ENCODE results near the gene SPINDOC. TPM values are rescaled to one million over a fixed set of nuclear protein-coding genes. Genes with fewer than 3 reads are reported as not detected.

Gene SPINDOC
- polyA plus RNA-seq, 1 experiment: 15.8 TPM

DNA sequence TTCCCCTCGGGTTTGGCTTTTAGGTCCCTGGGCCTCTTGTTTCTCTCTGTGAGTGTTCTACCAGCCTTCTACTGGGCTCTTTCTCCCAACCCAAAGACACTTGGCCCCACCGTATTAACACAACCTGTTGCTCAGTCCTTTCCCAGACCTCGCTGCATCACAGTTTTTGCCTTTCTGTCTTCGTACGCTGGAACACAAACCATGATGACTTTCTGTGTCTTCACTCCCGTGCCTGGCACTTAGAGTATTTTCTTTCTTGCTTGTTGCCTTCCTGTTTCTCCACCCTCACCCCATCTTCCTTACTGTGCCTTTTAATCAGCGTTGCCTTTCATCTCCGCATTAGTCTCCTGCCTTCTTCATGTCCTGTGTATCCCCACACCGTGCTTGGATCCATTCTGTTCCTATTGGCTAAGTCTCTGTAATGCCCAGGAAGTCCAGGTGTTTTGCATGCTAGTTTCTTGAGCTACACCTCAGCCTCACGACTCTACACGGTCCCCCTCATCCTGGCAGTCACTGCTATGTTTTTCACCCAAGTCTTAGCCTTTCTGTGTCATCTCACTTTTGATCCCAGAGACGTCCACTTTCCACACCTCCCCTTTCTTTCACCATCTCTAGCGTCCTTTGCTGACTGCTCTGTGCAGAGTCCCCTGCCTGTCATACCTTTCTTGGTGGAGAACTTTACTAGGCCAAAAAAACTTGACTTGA is 27.3 kb downstream of the SPINDOC start:
- TF ChIP-seq CTCF (IDR thresholded peaks at IDR 0.05; ENCODE audit: low read depth, low read length): no peak
- ChIA-PET POLR2A (no interaction called here), CTCF (interaction anchor here (1.8 kb wide), 1 partner anchor 105 kb away, joined by 10 read pairs; no protein-coding TSS in a partner anchor)
- H3K4me3 ChIP-seq (ENCODE audit: low read depth, low read length): peak overlapping the region; percentile 91
- DNase-seq (ENCODE audit: low read depth, low spot score): no peak
- H3K27ac ChIP-seq (ENCODE audit: low read depth, low read length): no peak overlapping the region
- H3K27me3 ChIP-seq (ENCODE audit: control insufficient read depth, insufficient read depth, low read length): no peaks in the 10 kb centered on the region
- H3K9me3 ChIP-seq (ENCODE audit: control insufficient read depth, insufficient read depth, low read length): no peaks in the 10 kb centered on the region; the same call in 1 of the 2 replicates

DNA sequence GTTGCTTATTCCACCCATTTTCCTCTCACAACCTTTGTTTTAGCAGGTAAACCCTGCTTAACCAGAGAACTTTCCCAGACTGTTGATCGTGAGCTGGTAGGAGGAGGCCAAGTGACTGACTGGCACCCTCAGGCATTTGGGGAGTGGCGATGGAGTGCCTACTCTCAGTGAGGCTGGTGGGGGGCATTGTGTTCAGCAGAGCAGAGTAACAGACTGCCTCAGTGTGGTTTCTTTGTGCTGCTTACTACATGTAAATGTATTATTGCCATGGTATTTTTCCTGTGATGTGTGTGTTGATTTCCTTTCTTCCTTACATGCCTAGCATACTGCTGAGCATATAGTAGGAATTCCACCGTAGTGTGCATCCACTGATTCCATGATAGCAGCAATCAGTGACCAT is 28.3 kb downstream of the SPINDOC start:
- CTCF ChIA-PET: interaction anchor here (0.7 to 1.8 kb wide), 3 partner anchors 37 to 104 kb away, joined by 3 to 10 read pairs (median 4); no protein-coding TSS in a partner anchor

DNA sequence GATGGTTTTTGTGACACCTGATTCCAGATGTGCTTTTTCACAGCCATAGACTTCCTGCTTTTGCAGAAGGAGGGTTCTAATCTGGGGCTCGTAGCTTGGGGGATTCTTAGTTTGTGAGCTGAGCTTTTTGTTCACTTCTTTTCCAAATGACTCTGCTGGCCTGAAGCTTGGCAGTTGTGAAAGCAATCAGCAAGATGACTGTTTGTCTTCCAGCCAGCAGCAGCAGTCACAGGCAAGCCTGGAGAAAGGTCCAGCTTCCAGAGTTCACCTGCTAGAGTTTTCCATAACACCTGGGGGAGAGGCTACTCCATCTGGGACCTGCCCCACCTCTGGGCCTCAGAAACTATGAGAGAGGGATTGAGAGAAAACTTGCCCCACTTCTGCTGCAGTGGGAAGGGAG is 29.8 kb downstream of the SPINDOC start:
- ChIA-PET CTCF (interaction anchor here (0.6 kb wide), 1 partner anchor 64 kb away, joined by 8 read pairs; no protein-coding TSS in a partner anchor), POLR2A (no interaction called here)
- Histone ChIP-seq H3K27me3 (ENCODE audit: control insufficient read depth, insufficient read depth, low read length) (no peaks in the 10 kb centered on the region), H3K9me3 (ENCODE audit: control insufficient read depth, insufficient read depth, low read length) (no peaks in the 10 kb centered on the region; the same call in 1 of the 2 replicates), H3K27ac (ENCODE audit: low read depth, low read length) (peak overlapping the region; percentile 24), H3K4me3 (ENCODE audit: low read depth, low read length) (no peak overlapping the region)
- DNase-seq (ENCODE audit: low read depth, low spot score): no peak
- TF ChIP-seq CTCF (IDR thresholded peaks at IDR 0.05; ENCODE audit: low read depth, low read length): no peak

More for the DNA sequence above, 28.3 kb downstream of the SPINDOC start:
- DNase-seq (ENCODE audit: low read depth, low spot score): no peak
- no peak for TF ChIP-seq CTCF (IDR thresholded peaks at IDR 0.05; ENCODE audit: low read depth, low read length)
- Histone ChIP-seq H3K27ac (ENCODE audit: low read depth, low read length) (no peak overlapping the region), H3K4me3 (ENCODE audit: low read depth, low read length) (peak overlapping the region; percentile 91), H3K9me3 (ENCODE audit: control insufficient read depth, insufficient read depth, low read length) (no peaks in the 10 kb centered on the region; the same call in 1 of the 2 replicates), H3K27me3 (ENCODE audit: control insufficient read depth, insufficient read depth, low read length) (no peaks in the 10 kb centered on the region)
- POLR2A ChIA-PET: interaction anchor here (0.5 to 1.0 kb wide), 2 partner anchors 38 to 41 kb away, joined by 4 to 11 read pairs; no protein-coding TSS in a partner anchor

DNA sequence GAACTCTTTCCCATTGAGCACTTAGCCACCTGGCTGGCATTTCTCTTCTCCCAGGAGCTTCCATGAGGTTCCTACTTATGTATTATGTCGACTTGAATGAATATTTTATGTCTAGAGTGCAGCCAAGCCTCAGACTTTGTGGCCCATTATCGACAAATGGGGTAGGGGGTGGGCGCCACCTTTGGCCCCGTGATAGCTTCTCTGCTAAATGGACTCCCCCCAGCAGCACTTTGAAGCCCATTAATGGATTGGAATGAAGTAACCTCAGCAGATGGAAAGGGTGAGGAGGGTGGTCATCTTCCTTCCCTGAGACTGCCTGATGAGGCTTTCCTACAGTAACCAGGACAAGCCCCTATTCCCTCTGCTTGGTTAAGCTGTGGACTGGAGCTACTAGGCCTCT is 31.6 kb downstream of the SPINDOC start:
- TF ChIP-seq CTCF (IDR thresholded peaks at IDR 0.05; ENCODE audit: low read depth, low read length): no peak
- DNase-seq (ENCODE audit: low read depth, low spot score): no peak
- H3K27ac ChIP-seq (ENCODE audit: low read depth, low read length): peak overlapping the region; percentile 68
- POLR2A ChIA-PET: interaction anchor here (1.0 to 1.1 kb wide), 2 partner anchors 26 to 101 kb away, joined by 3 read pairs; no protein-coding TSS in a partner anchor
- no peaks in the 10 kb centered on the region for H3K9me3 ChIP-seq (ENCODE audit: control insufficient read depth, insufficient read depth, low read length)
- CTCF ChIA-PET: interaction anchor here (0.6 to 1.9 kb wide), 3 partner anchors 62 to 133 kb away, joined by 3 to 10 read pairs (median 3); no protein-coding TSS in a partner anchor
- H3K27me3 ChIP-seq (ENCODE audit: control insufficient read depth, insufficient read depth, low read length): no peaks in the 10 kb centered on the region
- no peak overlapping the region for H3K4me3 ChIP-seq (ENCODE audit: low read depth, low read length)

DNA sequence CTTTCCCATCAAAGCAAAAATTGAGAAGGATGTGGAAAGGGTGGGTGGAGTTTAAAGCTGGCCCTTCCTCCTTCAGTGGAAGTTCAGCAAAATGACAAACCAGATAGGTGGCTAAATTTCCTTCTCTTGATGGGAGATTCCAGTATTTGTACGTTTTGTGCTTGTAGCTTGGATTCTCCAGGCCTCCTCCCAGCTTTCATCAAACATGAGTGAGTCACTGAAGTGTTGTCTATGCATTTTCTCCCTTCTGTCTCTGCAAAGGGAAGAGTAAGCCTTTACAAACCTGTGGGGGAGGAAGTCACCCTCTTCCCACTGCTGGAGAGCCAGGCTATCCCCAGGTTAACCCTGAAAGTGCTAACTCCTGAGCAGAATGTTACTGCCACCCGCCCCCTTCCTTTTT is 32.0 kb downstream of the SPINDOC start:
- peak; percentile 47 for DNase-seq (ENCODE audit: low read depth, low spot score)
- POLR2A ChIA-PET: interaction anchor here (1.0 to 1.1 kb wide), 2 partner anchors 25 to 100 kb away, joined by 3 read pairs; no protein-coding TSS in a partner anchor
- H3K27ac ChIP-seq (ENCODE audit: low read depth, low read length): peak overlapping the region; percentile 68
- CTCF ChIA-PET: interaction anchor here (0.6 to 1.9 kb wide), 3 partner anchors 61 to 456 kb away, joined by 3 to 10 read pairs (median 3); no protein-coding TSS in a partner anchor
- H3K4me3 ChIP-seq (ENCODE audit: low read depth, low read length): no peak overlapping the region
- H3K9me3 ChIP-seq (ENCODE audit: control insufficient read depth, insufficient read depth, low read length): no peaks in the 10 kb centered on the region
- no peak for TF ChIP-seq CTCF (IDR thresholded peaks at IDR 0.05; ENCODE audit: low read depth, low read length)
- H3K27me3 ChIP-seq (ENCODE audit: control insufficient read depth, insufficient read depth, low read length): no peaks in the 10 kb centered on the region
